AG09309 (cell line): ENCODE data around the gene BFSP2.

Source experiments
- DNase-seq: peaks from one replicate; pipeline ENCODE4 v3.0.0-alpha.2; 2010; ENCODE audit warnings: low read depth
- H3K4me3 ChIP-seq: 2 replicates; pipeline ENCODE4 v1.5.1; 2011; ENCODE audit warnings: mild to moderate bottlenecking, low read depth, low read length, moderate library complexity; ENCODE audit not compliant: control insufficient read depth
- TF ChIP-seq, protein P1 (sequence below): IDR thresholded peaks from 2 replicates; pipeline ENCODE4 v1.5.1; 2011; ENCODE audit warnings: mild to moderate bottlenecking, low read depth, low read length, inconsistent platforms; ENCODE audit not compliant: insufficient read depth, control insufficient read depth; ENCODE audit errors: missing control alignments

The BFSP2 gene

DNA sequence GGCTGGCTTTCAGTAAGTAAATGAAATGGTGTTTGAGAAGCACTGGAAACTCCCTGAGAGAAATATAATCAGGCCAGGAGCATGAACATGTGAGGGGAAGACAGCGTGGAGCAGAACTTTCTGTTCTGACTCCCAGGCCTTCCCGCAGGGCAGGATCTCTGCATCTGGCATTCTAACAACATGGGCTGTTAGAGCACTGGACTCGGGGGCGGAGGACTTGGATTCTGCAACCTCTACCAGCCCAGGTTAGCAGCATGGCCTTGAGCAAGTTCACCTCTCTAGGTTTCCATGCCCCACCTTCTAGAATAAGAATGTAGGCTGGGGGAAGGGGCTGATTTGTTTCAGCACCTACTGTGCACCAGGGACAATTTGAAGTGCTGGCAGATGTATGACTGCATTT is 12.5 kb upstream of the BFSP2 start:
- no peak for DNase-seq
- no peak overlapping the region for H3K4me3 ChIP-seq
- TF ChIP-seq, protein P1, sequence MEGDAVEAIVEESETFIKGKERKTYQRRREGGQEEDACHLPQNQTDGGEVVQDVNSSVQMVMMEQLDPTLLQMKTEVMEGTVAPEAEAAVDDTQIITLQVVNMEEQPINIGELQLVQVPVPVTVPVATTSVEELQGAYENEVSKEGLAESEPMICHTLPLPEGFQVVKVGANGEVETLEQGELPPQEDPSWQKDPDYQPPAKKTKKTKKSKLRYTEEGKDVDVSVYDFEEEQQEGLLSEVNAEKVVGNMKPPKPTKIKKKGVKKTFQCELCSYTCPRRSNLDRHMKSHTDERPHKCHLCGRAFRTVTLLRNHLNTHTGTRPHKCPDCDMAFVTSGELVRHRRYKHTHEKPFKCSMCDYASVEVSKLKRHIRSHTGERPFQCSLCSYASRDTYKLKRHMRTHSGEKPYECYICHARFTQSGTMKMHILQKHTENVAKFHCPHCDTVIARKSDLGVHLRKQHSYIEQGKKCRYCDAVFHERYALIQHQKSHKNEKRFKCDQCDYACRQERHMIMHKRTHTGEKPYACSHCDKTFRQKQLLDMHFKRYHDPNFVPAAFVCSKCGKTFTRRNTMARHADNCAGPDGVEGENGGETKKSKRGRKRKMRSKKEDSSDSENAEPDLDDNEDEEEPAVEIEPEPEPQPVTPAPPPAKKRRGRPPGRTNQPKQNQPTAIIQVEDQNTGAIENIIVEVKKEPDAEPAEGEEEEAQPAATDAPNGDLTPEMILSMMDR: no peak

GRCh38 chr3:133388696-133389395 is 11.0 kb upstream of the BFSP2 start:
- TF ChIP-seq, protein P1: no peak
- DNase-seq: no peak
- no peak overlapping the region for H3K4me3 ChIP-seq

- no peak for DNase-seq
- H3K4me3 ChIP-seq: no peak overlapping the region
- TF ChIP-seq, protein P1: no peak
These were observed 9.1 kb upstream of the BFSP2 start for GRCh38 chr3:133390715-133391114.

DNA sequence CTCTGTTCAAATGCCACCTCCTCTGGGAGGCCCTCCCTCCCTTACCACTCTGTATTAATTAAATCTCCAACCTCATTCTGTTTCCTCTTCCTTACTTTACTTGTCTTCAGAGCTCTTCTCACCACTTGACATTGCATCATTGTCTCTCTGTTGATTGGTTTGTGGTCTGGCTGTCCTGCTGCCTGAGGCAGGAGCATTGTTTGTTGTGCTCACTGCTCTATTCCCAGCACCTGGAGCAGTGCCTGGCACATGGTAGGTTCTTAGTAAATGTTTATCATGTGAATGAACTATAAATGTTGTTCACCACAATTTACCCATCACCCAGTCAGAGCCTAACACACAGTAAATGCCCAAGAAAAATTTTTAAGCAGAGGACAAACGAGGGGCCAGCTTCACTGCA is 6.7 kb upstream of the BFSP2 start:
- TF ChIP-seq, protein P1: no peak
- no peak overlapping the region for H3K4me3 ChIP-seq
- DNase-seq: no peak

- H3K4me3 ChIP-seq: no peak overlapping the region
- TF ChIP-seq, protein P1: no peak
- no peak for DNase-seq
These were observed 6.0 kb upstream of the BFSP2 start for GRCh38 chr3:133393691-133394474.

DNA sequence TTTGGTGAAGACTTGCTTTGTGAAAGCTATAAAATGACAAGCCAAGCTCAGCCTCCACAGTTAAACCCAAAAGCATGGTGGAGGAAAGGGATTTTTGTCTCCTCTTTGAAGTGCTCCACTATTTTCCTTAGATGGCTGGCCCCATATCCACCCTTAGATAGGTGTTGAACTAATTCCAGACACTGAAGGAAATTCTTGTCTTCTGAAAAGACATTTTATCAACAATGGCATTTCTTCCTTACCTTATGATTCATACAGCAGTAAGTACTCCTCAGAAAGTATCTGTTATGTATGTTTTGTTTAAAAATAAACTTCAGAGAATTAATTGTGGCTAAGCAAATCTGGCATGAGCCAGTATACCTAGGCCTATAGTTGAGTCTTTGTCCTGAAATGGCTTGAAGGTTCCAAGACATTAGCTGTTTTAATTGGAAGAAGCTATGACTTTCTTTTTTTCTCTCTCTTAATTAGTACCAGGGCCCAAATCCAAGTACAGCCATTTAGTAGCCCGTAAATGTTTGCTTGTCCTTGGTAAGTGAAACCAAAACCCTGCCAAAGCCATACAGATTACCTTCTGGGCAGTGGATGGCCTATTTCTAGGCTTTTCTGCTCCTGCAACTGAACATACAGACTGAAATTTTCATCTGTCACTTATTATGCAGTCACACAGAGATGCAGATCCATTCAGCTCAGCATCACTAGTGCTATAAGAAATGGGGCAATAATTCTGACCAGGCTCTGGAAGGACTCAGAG is 5.1 kb upstream of the BFSP2 start:
- no peak overlapping the region for H3K4me3 ChIP-seq
- DNase-seq: no peak
- TF ChIP-seq, protein P1: no peak
